ENCODE data around the gene IPO4.

- no peak for TF ChIP-seq CTCF (IDR thresholded peaks at IDR 0.05; ENCODE audit: control extremely low read depth in 1 of 3, insufficient read depth in 1 of 3, low read depth in 1 of 3, low read length in 3 of 3)
- TF ChIP-seq SRF (IDR thresholded peaks at IDR 0.05; ENCODE audit: low read depth, low read length) = no peak
- TF ChIP-seq POLR2AphosphoS5 (IDR thresholded peaks at IDR 0.05; ENCODE audit: low read depth, low read length) = no peak
- no peak for TF ChIP-seq RFX5 (IDR thresholded peaks at IDR 0.05; ENCODE audit: borderline replicate concordance, low read depth, low read length)
- TF ChIP-seq E2F6 (IDR thresholded peaks at IDR 0.05) = no peak
- TF ChIP-seq EP300 (IDR thresholded peaks at IDR 0.05; ENCODE audit: borderline replicate concordance in 1 of 2, low read depth in 2 of 2, low read length in 2 of 2) = no peak
- no peak for TF ChIP-seq POLR2A (IDR thresholded peaks at IDR 0.05; ENCODE audit: control extremely low read depth in 1 of 2, low read depth in 2 of 2, low read length in 2 of 2)
- TF ChIP-seq SP2 (IDR thresholded peaks at IDR 0.05; ENCODE audit: low read length) = no peak
- TF ChIP-seq HDAC2 (IDR thresholded peaks at IDR 0.05; ENCODE audit: borderline replicate concordance in 1 of 2, low read depth in 2 of 2, low read length in 2 of 2) = no peak
- no peak for TF ChIP-seq BACH1 (IDR thresholded peaks at IDR 0.05; ENCODE audit: low read length)
- TF ChIP-seq RXRA (IDR thresholded peaks at IDR 0.05; ENCODE audit: insufficient read depth, low read depth, low read length) = no peak
- TF ChIP-seq ATF3 (IDR thresholded peaks at IDR 0.05; ENCODE audit: insufficient read depth, low read depth, low read length) = no peak
Measured at GRCh38 chr14:24194186-24194872, 5.7 kb upstream of the IPO4 start.

All from H1 (cell line).